Measurements from ENCODE around the gene ISYNA1. TPM values are rescaled to one million over a fixed set of nuclear protein-coding genes. Genes with fewer than 3 reads are reported as not detected.

Gene ISYNA1
- total RNA-seq, 1 donor from 2014 or later = 10.2 TPM

Other genes starting within 250 kb of the ISYNA1 start
- 8.6 TPM for gene MPV17L2, start 244.9 kb downstream of the ISYNA1 start, total RNA-seq
- gene RAB3A, start 234.1 kb downstream of the ISYNA1 start, total RNA-seq = 2.1 TPM
- 0.60 TPM for gene PDE4C, start 211.7 kb downstream of the ISYNA1 start, total RNA-seq
- 2.8 TPM for gene IQCN, start 163.7 kb downstream of the ISYNA1 start, total RNA-seq
- 47.4 TPM for gene JUND, start 156.5 kb downstream of the ISYNA1 start, total RNA-seq
- gene LSM4, start 115.1 kb downstream of the ISYNA1 start, total RNA-seq = 53.3 TPM
- 62.4 TPM for gene PGPEP1, start 97.5 kb downstream of the ISYNA1 start, total RNA-seq
- 3.2 TPM for gene GDF15, start 52.0 kb downstream of the ISYNA1 start, total RNA-seq
- 2.2 TPM for gene LRRC25, start 40.5 kb downstream of the ISYNA1 start, total RNA-seq
- gene SSBP4, start 18.7 kb downstream of the ISYNA1 start, total RNA-seq = 18.4 TPM
- gene ELL, start 83.9 kb upstream of the ISYNA1 start, total RNA-seq = 11.2 TPM
- 116 TPM for gene FKBP8, start 105.4 kb upstream of the ISYNA1 start, total RNA-seq
- gene KXD1, start 119.7 kb upstream of the ISYNA1 start, total RNA-seq = 30.4 TPM
- gene UBA52, start 133.7 kb upstream of the ISYNA1 start, total RNA-seq = 425 TPM
- 55.7 TPM for gene REX1BD, start 150.7 kb upstream of the ISYNA1 start, total RNA-seq
- 0.20 TPM for gene CRLF1, start 168.7 kb upstream of the ISYNA1 start, total RNA-seq
- not detected for gene TMEM59L, start 174.7 kb upstream of the ISYNA1 start, total RNA-seq
- 6.1 TPM for gene KLHL26, start 198.9 kb upstream of the ISYNA1 start, total RNA-seq
- gene CRTC1, start 245.5 kb upstream of the ISYNA1 start, total RNA-seq = 6.2 TPM